ENCODE data around the gene PRM1. TPM values are rescaled to one million over a fixed set of nuclear protein-coding genes. Genes with fewer than 3 reads are reported as not detected.

The PRM1 gene
- total and polyA plus RNA-seq, 4 donors: not detected

- H3K9ac ChIP-seq (ENCODE audit: insufficient read depth in 1 of 2, low read length in 2 of 2): no peak overlapping the region
- no peak overlapping the region for H3K27ac ChIP-seq (ENCODE audit: low read depth in 1 of 2, low read length in 1 of 2)
- no peak for TF ChIP-seq CTCF (IDR thresholded peaks at IDR 0.05; ENCODE audit: control extremely low read depth, extremely low read depth)
- no peaks in the 10 kb centered on the region for H3K9me3 ChIP-seq (ENCODE audit: control insufficient read depth in 4 of 4, insufficient read depth in 3 of 4, low read length in 3 of 4)
- no peak for DNase-seq
- H3K4me1 ChIP-seq (ENCODE audit: control insufficient read depth in 5 of 5, insufficient read depth in 5 of 5, low read length in 5 of 5): peaks cover 0 to 44% (median 14%) of the 10 kb centered on the region in 5 donors
- no peaks in the 10 kb centered on the region for H3K27me3 ChIP-seq (ENCODE audit: control insufficient read depth in 3 of 3, insufficient read depth in 3 of 3, low read length in 2 of 3)
- WGBS, 2 donors: 96% methylated on average over 9 of the region's 9 CpGs
- no peaks in the 10 kb centered on the region for H3K36me3 ChIP-seq (ENCODE audit: control insufficient read depth in 4 of 4, insufficient read depth in 4 of 4, low read length in 4 of 4)
- H3K4me3 ChIP-seq: no peak overlapping the region
- no peak for ATAC-seq (ENCODE audit: insufficient read depth, low FRiP score)
Measured at GRCh38 chr16:11313493-11314308, 32.6 kb upstream of the PRM1 start.

- H3K9ac ChIP-seq (ENCODE audit: insufficient read depth in 1 of 2, low read length in 2 of 2): no peak overlapping the region
- ATAC-seq (ENCODE audit: insufficient read depth, low FRiP score) (no peak), DNase-seq (peak; percentile 55 to 69 (median 55))
- H3K27ac ChIP-seq (ENCODE audit: low read depth in 1 of 2, low read length in 1 of 2): peak overlapping the region in 1 of 2 donors; percentile 14
- peaks cover 0 to 44% (median 18%) of the 10 kb centered on the region in 5 donors for H3K4me1 ChIP-seq (ENCODE audit: control insufficient read depth in 5 of 5, insufficient read depth in 5 of 5, low read length in 5 of 5)
- TF ChIP-seq CTCF (IDR thresholded peaks at IDR 0.05; ENCODE audit: control extremely low read depth, extremely low read depth): no peak
- WGBS, 2 donors: 63 to 72% methylated on average over 8 of the region's 8 CpGs
- no peaks in the 10 kb centered on the region for H3K9me3 ChIP-seq (ENCODE audit: control insufficient read depth in 4 of 4, insufficient read depth in 3 of 4, low read length in 3 of 4)
- no peaks in the 10 kb centered on the region for H3K36me3 ChIP-seq (ENCODE audit: control insufficient read depth in 4 of 4, insufficient read depth in 4 of 4, low read length in 4 of 4)
- no peak overlapping the region for H3K4me3 ChIP-seq
- H3K27me3 ChIP-seq (ENCODE audit: control insufficient read depth in 3 of 3, insufficient read depth in 3 of 3, low read length in 2 of 3): no peaks in the 10 kb centered on the region
Measured at GRCh38 chr16:11312718-11313492, 31.8 kb upstream of the PRM1 start.

- WGBS, 2 donors: 45 to 51% methylated on average over 10 of the region's 10 CpGs
- Histone ChIP-seq H3K27me3 (ENCODE audit: control insufficient read depth in 3 of 3, insufficient read depth in 3 of 3, low read length in 2 of 3) (no peaks in the 10 kb centered on the region), H3K9ac (ENCODE audit: insufficient read depth in 1 of 2, low read length in 2 of 2) (no peak overlapping the region), H3K4me1 (ENCODE audit: control insufficient read depth in 5 of 5, insufficient read depth in 5 of 5, low read length in 5 of 5) (peaks cover 0 to 39% (median 18%) of the 10 kb centered on the region in 5 donors), H3K4me3 (no peak overlapping the region), H3K27ac (ENCODE audit: low read depth in 1 of 2, low read length in 1 of 2) (no peak overlapping the region), H3K9me3 (ENCODE audit: control insufficient read depth in 4 of 4, insufficient read depth in 3 of 4, low read length in 3 of 4) (no peaks in the 10 kb centered on the region), H3K36me3 (ENCODE audit: control insufficient read depth in 4 of 4, insufficient read depth in 4 of 4, low read length in 4 of 4) (no peaks in the 10 kb centered on the region)
- DNase-seq (peak in 1 of 3 donors; percentile 47), ATAC-seq (ENCODE audit: insufficient read depth, low FRiP score) (no peak)
- TF ChIP-seq CTCF (IDR thresholded peaks at IDR 0.05; ENCODE audit: control extremely low read depth, extremely low read depth): no peak
Measured at GRCh38 chr16:11310997-11311561, 29.9 kb upstream of the PRM1 start.

Data from lung (tissue), 12 donors.